ENCODE measurements around the gene SLC7A6OS. TPM values are rescaled to one million over a fixed set of nuclear protein-coding genes. Genes with fewer than 3 reads are reported as not detected.

The SLC7A6OS gene
- total RNA-seq, 2 experiments from 2014 or later: 28.6 to 33.4 TPM

GRCh38 chr16:68255712-68256111 is 55.0 kb downstream of the SLC7A6OS start:
- POLR2A ChIA-PET: interaction anchor here (0.6 kb wide), 2 partner anchors 12 to 17 kb away, joined by 3 read pairs; no protein-coding TSS in a partner anchor
- no peak for DNase-seq (ENCODE audit: low spot score)
- H3K9me3 ChIP-seq (ENCODE audit: low read length): no peaks in the 10 kb centered on the region
- no peak overlapping the region for H2AFZ ChIP-seq (ENCODE audit: low read length)
- peak overlapping the region; percentile 94 for H3K27ac ChIP-seq (ENCODE audit: low read depth, low read length, poor library complexity, severe bottlenecking)
- H4K20me1 ChIP-seq (ENCODE audit: insufficient read depth, low read length): no peaks in the 10 kb centered on the region
- H3K79me2 ChIP-seq (ENCODE audit: insufficient read depth, low read depth, low read length): peaks cover 3% of the 10 kb centered on the region; the same call in 1 of the 2 replicates
- TF ChIP-seq EZH2phosphoT487 (IDR thresholded peaks at IDR 0.05; ENCODE audit: borderline replicate concordance, low read depth, low read length) (no peak), CTCF (conservative IDR thresholded peaks at IDR 0.05; ENCODE audit: low read length) (no peak)
- intact Hi-C loops (cut with micrococcal nuclease; ENCODE audit: unreplicated experiment): loop anchor here (10.0 kb wide), 1 partner anchor 239 kb away; no protein-coding TSS in a partner anchor
- H3K4me1 ChIP-seq (ENCODE audit: insufficient read depth, low read length, poor library complexity, severe bottlenecking): peaks cover 69% of the 10 kb centered on the region
- no peak overlapping the region for H3K4me2 ChIP-seq (ENCODE audit: low read length)
- no peak overlapping the region for H3K4me3 ChIP-seq (ENCODE audit: low read depth, low read length, poor library complexity, severe bottlenecking)
- CTCF ChIA-PET (ENCODE audit: unreplicated experiment): interaction anchor here (0.6 kb wide), 1 partner anchor 593 kb away, joined by 3 read pairs; no protein-coding TSS in a partner anchor
- peaks cover 67% of the 10 kb centered on the region for H3K36me3 ChIP-seq (ENCODE audit: insufficient read depth, low read length)
- no TSS peak for BruUV-seq (replicated peaks)
- no peaks in the 10 kb centered on the region for H3K9me2 ChIP-seq (ENCODE audit: insufficient read depth, low read length)

GRCh38 chr16:68253721-68254120 is 57.0 kb downstream of the SLC7A6OS start:
- H3K4me1 ChIP-seq (ENCODE audit: insufficient read depth, low read length, poor library complexity, severe bottlenecking): peaks cover 72% of the 10 kb centered on the region
- intact Hi-C loops (cut with micrococcal nuclease; ENCODE audit: unreplicated experiment): loop anchor here (10.0 kb wide), 1 partner anchor 241 kb away; no protein-coding TSS in a partner anchor
- H3K9me3 ChIP-seq (ENCODE audit: low read length): no peaks in the 10 kb centered on the region
- H3K9me2 ChIP-seq (ENCODE audit: insufficient read depth, low read length): no peaks in the 10 kb centered on the region
- TF ChIP-seq EZH2phosphoT487 (IDR thresholded peaks at IDR 0.05; ENCODE audit: borderline replicate concordance, low read depth, low read length): no peak
- TF ChIP-seq CTCF (conservative IDR thresholded peaks at IDR 0.05; ENCODE audit: low read length): no peak
- BruUV-seq (replicated peaks): no TSS peak
- H3K4me2 ChIP-seq (ENCODE audit: low read length): no peak overlapping the region
- no peaks in the 10 kb centered on the region for H4K20me1 ChIP-seq (ENCODE audit: insufficient read depth, low read length)
- peaks cover 65% of the 10 kb centered on the region for H3K36me3 ChIP-seq (ENCODE audit: insufficient read depth, low read length)
- H3K79me2 ChIP-seq (ENCODE audit: insufficient read depth, low read depth, low read length): peaks cover 3% of the 10 kb centered on the region; the same call in 1 of the 2 replicates
- no peak overlapping the region for H3K4me3 ChIP-seq (ENCODE audit: low read depth, low read length, poor library complexity, severe bottlenecking)
- H3K27ac ChIP-seq (ENCODE audit: low read depth, low read length, poor library complexity, severe bottlenecking): peak overlapping the region; percentile 91
- DNase-seq (ENCODE audit: low spot score): no peak
- CTCF ChIA-PET (ENCODE audit: unreplicated experiment): no interaction called here
- POLR2A ChIA-PET: interaction anchor here (1.6 kb wide), 1 partner anchor 30 kb away, joined by 5 read pairs; no protein-coding TSS in a partner anchor
- H2AFZ ChIP-seq (ENCODE audit: low read length): no peak overlapping the region

GRCh38 chr16:68252383-68252782 is 58.4 kb downstream of the SLC7A6OS start:
- Histone ChIP-seq H3K79me2 (ENCODE audit: insufficient read depth, low read depth, low read length) (peaks cover 6% of the 10 kb centered on the region; the same call in 1 of the 2 replicates), H3K4me2 (ENCODE audit: low read length) (peak overlapping the region; percentile 68), H4K20me1 (ENCODE audit: insufficient read depth, low read length) (no peaks in the 10 kb centered on the region), H3K4me1 (ENCODE audit: insufficient read depth, low read length, poor library complexity, severe bottlenecking) (peaks cover 66% of the 10 kb centered on the region), H3K4me3 (ENCODE audit: low read depth, low read length, poor library complexity, severe bottlenecking) (peak overlapping the region; percentile 38), H3K36me3 (ENCODE audit: insufficient read depth, low read length) (peaks cover 64% of the 10 kb centered on the region), H3K9me3 (ENCODE audit: low read length) (no peaks in the 10 kb centered on the region), H2AFZ (ENCODE audit: low read length) (peak overlapping the region; percentile 5; the same call in 1 of the 2 replicates), H3K27ac (ENCODE audit: low read depth, low read length, poor library complexity, severe bottlenecking) (peak overlapping the region; percentile 91), H3K9me2 (ENCODE audit: insufficient read depth, low read length) (no peaks in the 10 kb centered on the region)
- ChIA-PET POLR2A (interaction anchor here (0.7 to 2.2 kb wide), 7 partner anchors 9 to 178 kb away, joined by 3 to 14 read pairs (median 4); partner anchors contain the start of gene NFATC3), CTCF (ENCODE audit: unreplicated experiment) (interaction anchor here (1.2 kb wide), 1 partner anchor 214 kb away, joined by 3 read pairs; no protein-coding TSS in a partner anchor)
- intact Hi-C loops (cut with micrococcal nuclease; ENCODE audit: unreplicated experiment): loop anchor here (10.0 kb wide), 1 partner anchor 242 kb away; no protein-coding TSS in a partner anchor
- TF ChIP-seq CTCF (conservative IDR thresholded peaks at IDR 0.05; ENCODE audit: low read length): no peak
- no peak for TF ChIP-seq EZH2phosphoT487 (IDR thresholded peaks at IDR 0.05; ENCODE audit: borderline replicate concordance, low read depth, low read length)
- no peak for DNase-seq (ENCODE audit: low spot score)
- no TSS peak for BruUV-seq (replicated peaks)

Data from OCI-LY7 (cell line).